AG09319 (cell line): ENCODE data around the gene DNAH8.

Source experiments
- DNase-seq: peaks from one replicate; pipeline ENCODE4 v3.0.0-alpha.2; 2010; ENCODE audit warnings: low read depth; ENCODE audit errors: extremely low read depth
- CTCF ChIP-seq: IDR thresholded peaks from 2 replicates; pipeline ENCODE4 v1.5.1; 2011; ENCODE audit warnings: low read depth, mild to moderate bottlenecking, inconsistent platforms, low read length, moderate library complexity

DNAH8 gene

GRCh38 chr6:38716825-38717224 lies 1.7 kb downstream of the DNAH8 start:
- no peak for TF ChIP-seq CTCF
- DNase-seq = no peak

- TF ChIP-seq CTCF = no peak
- no peak for DNase-seq
Observed at GRCh38 chr6:38719358-38719757, 4.2 kb downstream of the DNAH8 start.

DNA sequence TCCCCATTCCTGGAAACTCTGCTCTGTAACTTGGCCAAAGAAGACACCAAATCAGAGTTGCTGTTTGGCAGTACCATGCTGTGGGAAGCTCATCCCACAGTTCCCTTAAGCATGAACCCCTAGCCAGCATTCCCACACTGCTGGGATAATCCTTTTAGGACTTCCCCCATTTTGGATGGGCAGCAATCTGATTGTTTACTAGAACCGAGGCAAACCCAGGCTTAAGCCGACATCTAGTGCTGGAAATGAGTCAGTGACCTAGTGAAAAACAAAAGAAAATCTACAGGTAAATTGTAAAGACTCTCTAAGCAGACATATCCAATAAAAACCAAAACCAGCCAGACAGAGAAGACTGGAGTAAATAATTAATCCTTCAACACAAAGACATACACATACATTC lies 5.2 kb downstream of the DNAH8 start:
- DNase-seq = no peak
- TF ChIP-seq CTCF = no peak

DNA sequence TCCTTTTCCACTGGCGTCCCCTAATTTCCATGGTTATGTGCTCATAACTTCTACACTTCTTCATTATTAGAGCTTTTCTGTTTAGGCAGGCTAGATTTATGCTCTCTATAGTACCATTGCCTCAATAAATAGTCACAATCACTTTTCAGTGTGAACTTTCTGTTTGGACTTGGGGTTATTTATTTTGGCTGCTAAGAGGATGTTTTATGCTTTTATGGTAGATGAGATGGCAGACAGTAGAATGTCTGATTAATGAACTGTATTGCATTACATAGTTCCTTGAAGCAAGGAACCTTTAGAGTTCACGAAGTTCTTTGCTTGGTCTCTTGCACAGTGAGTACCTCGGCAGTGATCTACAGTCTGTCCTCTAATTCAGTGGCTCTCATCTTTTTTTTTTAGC lies 6.9 kb downstream of the DNAH8 start:
- no peak for DNase-seq
- no peak for TF ChIP-seq CTCF

DNA sequence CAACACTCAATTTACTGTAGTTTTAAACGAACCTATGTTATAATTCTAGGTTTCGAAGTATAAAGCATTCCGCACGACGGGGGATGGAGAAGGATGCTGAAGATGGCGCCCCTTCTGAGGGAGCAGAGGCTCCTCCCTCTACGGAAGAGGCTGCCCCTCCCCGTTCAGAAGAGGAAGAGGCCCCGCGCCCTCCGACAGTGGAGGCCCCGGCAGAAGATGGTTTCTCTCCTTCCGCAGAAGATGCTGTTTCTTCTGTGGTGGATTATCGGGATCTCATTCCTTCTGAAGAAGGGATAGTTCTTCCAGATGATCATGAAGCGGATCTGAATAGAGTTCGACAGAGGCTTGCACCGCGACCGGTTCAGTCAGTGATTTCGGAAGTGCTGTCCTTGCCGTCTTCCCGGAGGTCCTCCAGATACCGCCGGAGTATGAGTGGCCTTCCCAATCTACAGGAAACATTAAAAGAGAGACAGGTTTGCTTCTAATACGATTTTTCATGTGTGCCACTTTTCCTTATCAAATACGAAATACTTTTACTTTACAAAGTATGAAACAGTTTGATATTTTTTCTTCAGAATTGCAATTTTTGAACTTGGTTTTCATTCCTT lies 7.7 kb downstream of the DNAH8 start:
- DNase-seq = no peak
- no peak for TF ChIP-seq CTCF

DNA sequence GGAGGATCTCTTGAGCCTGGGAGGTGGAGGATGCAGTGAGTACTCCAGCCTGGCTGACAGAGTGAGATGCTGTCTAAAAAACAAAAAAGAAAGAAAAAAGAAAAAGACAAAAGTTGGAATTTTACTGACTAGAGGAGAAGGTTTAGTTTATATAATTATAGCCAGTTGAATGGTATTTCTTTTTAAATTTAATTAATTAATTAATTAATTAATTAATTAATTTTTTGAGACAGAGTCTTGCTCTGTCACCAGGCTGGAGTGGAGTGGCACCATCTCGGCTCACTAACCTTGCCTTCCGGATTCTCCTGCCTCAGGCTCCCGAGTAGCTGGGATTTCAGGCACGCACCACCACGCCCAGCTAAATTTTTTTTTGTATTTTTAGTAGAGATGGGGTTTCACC lies 8.7 kb downstream of the DNAH8 start:
- TF ChIP-seq CTCF = no peak
- DNase-seq = no peak

GRCh38 chr6:38724343-38724742 lies 9.2 kb downstream of the DNAH8 start:
- no peak for TF ChIP-seq CTCF
- no peak for DNase-seq
